Activated T-helper 1 cell treated with Interleukin-2 at 50 U/mL for 16 hours (primary cell): ENCODE results near the gene PIK3R4.

Source experiments
- DNase-seq: peaks from one replicate; pipeline ENCODE4 v3.0.0-alpha.2; 2020; ENCODE audit warnings: low read depth

PIK3R4 gene

DNA sequence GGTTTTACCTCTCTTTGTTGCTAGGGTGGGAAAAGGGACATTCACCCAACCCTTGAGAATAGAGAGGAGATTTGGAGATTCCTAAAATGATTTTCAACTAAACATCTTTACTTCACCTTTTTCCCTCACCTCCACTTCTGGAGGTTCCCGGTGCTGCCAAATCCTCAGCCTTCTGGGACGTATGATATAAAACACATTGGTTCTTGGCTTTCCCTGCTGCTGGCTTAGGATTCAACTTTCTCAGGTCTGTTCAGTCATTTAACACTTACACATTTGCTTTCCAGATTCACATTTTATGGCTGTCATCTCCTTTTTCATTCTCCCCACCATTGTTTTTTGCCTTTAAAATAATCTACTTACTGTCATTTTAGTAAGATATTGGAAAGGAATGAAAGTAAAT lies 106.6 kb downstream of the PIK3R4 start:
- DNase-seq: no peak

DNA sequence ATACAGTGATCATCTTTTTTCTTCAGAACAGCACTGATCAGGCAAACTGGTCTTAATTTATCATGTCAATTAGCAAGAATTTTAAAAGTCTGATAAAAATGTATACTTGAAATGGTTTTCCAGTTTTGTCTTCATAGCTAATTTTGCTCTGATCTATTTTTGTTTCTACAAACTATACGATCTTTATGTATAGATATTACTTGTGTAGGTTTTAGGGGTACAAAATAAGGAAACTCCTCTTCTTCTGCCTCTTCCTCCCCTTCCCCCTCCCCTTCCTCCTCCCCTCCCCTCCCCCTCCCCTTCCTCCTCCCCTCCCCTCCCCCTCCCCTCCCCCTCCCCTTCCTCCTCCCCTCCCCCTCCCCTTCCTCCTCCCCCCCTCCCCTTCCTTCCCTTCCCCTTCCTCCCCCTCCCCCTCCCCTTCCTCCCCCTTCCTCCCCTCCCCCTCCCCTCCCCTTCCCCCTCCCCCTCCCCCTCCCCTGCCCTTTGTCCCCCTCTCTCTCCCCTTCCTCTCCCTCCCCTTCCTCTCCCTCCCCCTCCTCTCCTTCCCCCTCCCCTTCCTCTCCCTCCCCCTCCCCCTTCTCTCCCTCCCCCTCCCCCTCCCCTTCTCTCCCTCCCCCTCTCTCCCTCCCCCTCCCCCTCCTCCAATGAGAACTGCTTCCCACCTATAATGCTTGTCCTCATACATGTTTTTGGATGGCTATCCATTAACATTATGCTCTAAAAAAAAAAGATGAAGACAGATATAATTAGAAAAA lies 110.0 kb downstream of the PIK3R4 start:
- no peak for DNase-seq

DNA sequence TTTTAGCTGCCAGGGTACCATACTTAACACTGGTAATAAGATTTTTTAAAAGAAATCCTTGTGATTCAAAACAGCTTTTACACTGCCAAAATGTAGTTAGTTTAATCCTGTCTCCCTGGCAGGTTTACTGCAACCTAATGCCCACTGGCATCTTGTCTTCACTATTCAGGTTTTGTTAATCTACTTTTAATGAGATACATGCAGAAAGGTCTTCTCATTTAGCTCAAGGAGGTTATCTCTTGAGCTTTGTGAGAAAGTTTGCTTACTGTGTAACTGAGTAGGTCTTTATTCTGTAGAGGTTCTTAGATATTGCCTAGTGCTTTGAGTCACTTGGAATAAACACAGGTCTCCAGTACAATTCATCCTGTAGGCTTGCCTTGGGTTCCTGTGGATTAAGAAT lies 110.7 kb downstream of the PIK3R4 start:
- DNase-seq: no peak

DNA sequence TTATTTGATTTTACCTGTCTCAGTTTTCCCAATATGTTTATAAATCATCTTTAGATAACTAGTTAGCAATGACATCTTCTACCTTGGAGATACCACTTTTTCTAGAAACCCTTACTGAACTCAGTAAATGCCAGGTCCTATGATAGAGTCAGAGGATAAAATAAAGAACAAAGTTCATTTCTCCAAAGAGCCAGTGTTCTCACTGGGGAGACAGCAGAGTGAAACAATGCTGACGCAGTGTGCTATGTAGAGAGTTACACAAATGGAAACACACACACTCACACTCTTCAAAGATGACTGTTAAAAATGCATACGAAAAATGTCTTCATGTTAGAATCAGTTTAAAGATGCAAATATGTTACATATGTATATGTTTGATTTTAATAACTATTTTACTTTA lies 111.3 kb downstream of the PIK3R4 start:
- DNase-seq: no peak
